Amniotic stem cell (primary cell): Measurements from ENCODE around the gene ZC3H4.

Experiments used
- DNase-seq: peaks from one replicate; lab custom pipeline; 2025; lab: John Stamatoyannopoulos, UW

ZC3H4 gene

DNA sequence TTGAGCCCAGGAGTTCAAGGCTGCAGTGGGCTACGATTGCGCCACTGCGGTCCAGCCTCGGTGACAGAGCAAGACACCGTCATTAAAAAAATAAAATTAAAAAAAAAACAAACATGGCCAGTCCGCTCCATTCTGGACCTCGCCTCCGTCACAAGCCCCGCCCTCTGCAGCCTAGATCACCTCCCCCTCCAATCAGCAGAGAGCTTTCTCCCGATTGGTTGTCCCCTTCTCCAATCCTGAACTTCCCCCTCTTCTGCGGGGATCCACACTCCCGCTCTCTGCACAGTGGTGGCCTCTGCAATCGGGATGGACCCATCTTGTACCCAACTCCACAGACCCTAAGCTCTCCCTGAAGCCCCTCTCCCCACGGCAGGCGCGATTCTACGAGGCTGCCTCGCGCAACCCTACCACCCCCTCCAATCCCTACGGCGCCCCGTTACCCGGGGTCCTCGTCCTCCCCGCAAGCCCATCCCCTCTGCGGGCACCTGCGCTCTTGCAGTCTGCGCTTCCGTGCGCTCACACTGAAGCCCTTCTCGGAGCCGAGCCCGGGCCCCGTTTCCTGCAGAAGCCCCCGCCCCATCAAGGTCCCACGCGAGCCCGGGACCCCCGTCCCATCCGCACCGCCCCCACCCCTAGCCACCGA lies 65.7 kb downstream of the ZC3H4 start:
- peak; percentile 69 for DNase-seq

GRCh38 chr19:47047272-47047762 lies 66.3 kb downstream of the ZC3H4 start:
- DNase-seq, result no peak

- no peak for DNase-seq
Measured at GRCh38 chr19:47045867-47046470, 67.6 kb downstream of the ZC3H4 start.

DNA sequence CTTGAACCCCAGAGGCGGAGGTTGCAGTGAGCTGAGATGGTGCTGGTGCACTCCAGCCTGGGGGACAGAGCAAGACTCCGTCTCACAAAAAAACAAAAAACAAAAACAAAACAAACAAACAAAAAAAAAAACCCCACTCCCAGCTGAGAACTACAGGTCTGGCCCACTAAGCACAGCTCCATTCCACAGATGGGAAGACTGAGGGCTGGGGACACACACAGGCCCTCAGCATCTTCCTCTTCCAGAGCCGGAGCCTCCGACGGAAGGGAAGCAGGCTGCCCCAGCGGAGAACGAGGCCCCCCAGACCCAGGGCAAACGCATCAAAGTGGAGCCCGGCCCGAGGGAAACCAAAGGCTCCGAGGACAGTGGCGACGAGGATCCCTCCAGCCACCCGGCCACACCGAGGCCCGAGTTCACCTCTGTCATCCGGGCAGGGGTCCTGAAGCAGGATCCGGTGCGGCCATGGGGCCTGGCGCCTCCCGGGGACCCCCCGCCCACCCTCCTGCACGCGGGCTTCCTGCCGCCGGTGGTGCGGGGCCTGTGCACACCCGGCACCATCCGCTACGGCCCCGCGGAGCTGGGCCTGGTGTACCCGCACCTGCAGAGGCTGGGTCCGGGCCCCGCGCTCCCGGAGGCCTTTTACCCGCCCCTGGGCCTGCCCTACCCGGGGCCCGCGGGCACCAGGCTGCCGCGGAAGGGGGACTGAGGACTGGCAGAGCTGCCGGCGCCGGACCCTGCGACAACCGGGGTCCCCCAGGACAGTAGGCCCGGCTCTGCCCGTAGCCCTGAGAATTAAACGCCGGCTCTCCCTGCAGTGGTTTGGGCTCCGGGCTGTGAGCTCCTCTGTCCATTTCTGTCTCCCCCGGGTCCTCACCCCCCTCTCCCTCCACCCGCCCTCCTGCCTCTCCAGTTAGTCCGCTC lies 68.4 kb downstream of the ZC3H4 start:
- no peak for DNase-seq

DNA sequence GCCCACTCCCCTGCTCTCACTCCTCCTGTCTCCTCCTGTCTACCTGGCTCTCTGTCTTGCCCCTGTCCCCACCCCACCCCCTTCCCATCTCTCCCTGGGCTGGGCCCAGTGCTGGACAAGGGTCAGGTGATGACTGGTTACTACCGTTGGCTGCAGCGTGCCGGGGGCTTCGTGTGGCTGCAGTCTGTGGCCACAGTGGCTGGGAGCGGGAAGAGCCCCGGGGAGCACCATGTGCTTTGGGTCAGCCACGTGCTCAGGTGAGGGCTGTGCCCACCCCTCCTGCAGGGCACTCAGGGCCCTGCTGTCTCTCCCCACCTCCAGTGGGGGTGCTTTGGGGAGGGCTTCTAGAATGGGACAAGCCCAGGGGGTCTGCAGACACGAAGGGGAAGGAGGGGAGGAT lies 72.7 kb downstream of the ZC3H4 start:
- DNase-seq, result no peak

- no peak for DNase-seq
Measured at GRCh38 chr19:47039239-47039874, 74.2 kb downstream of the ZC3H4 start.

DNA sequence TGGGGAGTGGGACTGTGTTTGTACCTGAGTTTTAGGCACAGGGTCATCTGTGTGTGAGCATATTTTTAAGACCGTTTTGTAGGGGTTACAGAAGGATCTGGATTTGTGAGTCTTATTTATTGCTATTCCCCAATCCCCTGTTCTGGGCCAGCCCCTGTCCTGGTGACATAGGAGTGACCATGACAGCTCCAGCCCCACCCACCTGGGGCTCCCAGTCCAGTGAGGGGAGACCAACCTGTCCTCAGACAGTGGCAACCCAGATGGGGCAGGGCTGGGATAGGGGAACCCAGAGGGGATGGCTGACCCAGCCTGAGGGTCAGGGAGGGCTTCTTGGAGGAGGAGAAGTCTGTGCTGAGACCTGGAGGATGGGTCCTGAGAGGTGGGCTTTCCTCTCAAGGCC lies 75.8 kb downstream of the ZC3H4 start:
- no peak for DNase-seq

- DNase-seq, result no peak
Measured at GRCh38 chr19:47036097-47036651, 77.4 kb downstream of the ZC3H4 start.

DNA sequence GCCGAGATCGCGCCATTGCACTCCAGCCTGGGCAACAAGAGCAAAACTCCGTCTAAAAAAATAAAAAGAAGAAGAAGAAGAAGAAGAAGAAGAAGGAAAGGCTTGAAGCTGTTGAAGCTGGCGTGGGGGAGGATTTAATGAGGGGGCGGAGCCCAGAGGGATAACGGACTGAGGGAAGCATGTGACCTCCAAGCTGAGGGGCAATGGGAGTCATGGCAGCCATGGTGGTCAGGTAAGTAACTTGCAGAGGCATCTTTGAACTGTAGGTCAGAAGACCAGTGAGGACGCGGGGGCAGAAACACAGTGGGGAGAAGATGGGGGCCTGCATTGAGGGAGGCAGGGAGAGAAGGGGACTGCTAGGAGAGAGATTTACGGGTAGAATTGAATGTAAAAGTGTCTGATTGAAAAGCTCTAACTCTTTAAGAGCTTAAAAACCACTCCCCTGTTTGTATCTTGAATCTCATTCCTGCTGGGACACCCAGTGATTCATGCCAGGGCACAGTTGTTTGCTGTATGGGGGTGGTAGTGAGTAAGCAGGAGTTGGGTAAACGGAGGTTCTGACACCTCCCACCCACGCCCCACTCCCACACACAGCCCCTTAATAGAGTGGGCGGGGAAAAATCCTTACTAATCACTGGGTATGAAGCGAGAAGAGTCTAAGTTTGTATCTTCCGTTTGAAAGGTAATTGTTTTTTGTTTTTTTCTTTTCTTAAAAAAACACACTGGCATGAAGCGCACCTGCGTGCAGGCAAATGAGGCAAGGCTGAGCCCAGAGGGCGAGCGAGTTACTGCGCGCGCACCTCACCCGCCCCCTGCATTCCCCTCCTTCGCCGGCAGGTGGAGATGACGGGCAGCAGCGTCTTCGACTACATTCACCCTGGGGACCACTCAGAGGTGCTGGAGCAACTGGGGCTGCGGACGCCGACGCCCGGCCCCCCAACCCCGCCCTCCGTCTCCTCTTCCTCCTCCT lies 78.2 kb downstream of the ZC3H4 start:
- peak; percentile 65 for DNase-seq

- no peak for DNase-seq
Measured at GRCh38 chr19:47032171-47032811, 81.3 kb downstream of the ZC3H4 start.

- no peak for DNase-seq
Measured at GRCh38 chr19:47028195-47028601, 85.4 kb downstream of the ZC3H4 start.

DNA sequence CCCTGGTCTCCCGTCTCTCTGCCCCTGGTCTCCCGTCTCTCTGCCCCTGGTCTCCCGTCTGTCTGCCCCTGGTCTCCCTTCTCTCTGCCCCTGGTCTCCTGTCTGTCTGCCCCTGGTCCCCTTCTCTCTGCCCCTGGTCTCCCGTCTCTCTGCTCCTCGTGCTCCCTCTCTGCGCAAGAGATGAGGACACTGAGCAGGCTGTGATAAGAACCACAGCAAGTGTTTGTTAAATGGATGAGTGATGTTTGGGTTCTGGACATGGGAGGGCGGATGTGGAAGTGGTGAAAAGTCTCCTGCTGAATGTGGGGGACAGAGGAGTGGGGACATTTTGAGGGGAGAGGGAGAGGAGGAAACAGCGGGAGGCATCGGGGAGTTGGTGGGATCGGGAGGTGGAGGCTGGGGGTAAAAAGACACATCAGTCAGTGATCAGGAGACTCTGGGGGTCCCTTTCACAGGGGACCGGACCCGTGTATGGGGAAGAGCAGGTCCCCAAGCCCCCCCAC lies 85.9 kb downstream of the ZC3H4 start:
- no peak for DNase-seq

DNA sequence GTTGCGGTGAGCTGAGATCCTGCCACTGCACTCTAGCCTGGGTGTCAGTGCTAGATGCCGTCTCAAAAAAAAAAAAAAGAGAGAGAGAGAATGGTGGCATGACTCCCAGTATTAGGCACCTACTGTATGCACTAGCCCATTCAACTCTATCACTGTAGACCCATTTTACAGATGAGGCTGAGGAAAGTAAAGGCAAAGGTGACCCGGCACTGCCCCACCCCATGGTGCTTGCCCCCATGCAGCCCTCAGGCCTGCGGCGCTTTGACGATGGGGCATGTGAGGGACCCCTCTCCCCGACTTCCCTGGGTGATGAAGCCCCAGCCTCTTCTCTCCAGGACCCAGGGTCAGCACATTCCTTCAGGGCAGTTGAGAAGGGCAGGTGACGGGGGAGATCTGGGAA lies 86.7 kb downstream of the ZC3H4 start:
- DNase-seq, result no peak

GRCh38 chr19:47026156-47026555 lies 87.4 kb downstream of the ZC3H4 start:
- DNase-seq, result no peak

- no peak for DNase-seq
Measured at GRCh38 chr19:47024502-47024901, 89.1 kb downstream of the ZC3H4 start.

- no peak for DNase-seq
Measured at GRCh38 chr19:47023448-47023794, 90.2 kb downstream of the ZC3H4 start.

DNA sequence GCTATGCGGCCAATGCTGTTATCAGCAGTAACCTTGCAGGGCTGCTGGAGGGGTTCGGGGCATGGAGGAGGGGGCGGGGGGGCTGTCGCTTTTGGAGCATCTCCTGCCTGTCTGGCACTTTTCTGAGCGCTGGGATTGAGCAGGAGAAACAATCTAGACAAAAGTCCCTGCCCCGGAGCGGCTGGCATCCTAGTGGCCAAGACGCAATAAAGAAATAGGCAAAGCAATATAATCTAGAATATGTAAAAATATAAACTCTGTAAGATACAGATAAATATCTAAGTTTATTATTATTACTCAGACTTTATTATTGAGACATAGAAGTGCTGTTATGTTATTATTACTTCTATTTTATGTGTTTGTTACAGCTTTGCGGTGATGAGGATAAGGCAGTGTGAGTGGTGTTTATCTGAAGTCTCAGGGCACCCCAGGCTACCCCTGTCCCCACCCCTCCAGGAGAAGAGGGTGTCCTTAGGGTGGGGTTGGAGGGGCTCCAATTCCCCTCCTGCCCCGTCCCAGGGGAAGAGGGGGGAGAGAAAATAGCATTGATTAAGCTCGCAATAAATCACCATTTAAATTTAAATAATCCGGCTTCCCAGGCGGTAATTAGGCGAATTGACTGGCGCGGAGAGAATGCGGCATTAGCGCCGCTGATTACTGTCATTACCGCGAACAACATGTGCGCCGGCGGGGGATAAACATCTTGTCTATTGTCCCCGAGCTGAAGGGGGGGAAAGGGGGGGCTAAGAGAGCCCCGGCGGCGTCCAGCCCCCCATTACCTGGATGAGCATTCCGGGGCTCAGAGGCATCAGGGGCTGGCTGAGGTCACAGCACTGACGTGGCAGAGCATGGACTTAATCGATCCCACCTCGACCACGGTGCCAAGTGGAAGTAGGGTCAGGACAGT lies 90.8 kb downstream of the ZC3H4 start:
- DNase-seq, result no peak

- no peak for DNase-seq
Measured at GRCh38 chr19:47022140-47022536, 91.4 kb downstream of the ZC3H4 start.

GRCh38 chr19:47021536-47022139 lies 91.9 kb downstream of the ZC3H4 start:
- no peak for DNase-seq
